GM21423 (cell line): ENCODE measurements around the gene SUSD4.

Experiments used
- ATAC-seq: cut with Tn5 transposase; IDR thresholded peaks from one replicate; pipeline ENCODE4 v1.9.1; 2021; ENCODE audit warnings: mild to moderate bottlenecking, moderate library complexity; ENCODE audit not compliant: unreplicated experiment

SUSD4 gene

DNA sequence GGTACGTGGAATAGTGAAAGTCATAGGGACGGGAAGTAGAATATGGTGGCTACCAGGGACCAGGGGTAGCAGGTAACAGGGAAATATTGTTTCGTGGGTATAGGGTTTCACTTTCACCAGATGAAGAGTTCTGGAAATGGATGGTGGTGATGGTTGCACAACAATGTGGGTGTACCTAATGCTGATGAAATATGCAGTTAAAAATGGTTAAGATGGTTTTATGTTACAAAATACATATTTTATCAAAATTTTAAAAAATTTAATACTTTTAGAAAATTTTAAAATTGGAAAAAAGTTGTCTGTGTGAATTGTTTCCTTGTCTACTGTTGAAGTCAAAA lies 165.4 kb downstream of the SUSD4 start:
- no peak for ATAC-seq

DNA sequence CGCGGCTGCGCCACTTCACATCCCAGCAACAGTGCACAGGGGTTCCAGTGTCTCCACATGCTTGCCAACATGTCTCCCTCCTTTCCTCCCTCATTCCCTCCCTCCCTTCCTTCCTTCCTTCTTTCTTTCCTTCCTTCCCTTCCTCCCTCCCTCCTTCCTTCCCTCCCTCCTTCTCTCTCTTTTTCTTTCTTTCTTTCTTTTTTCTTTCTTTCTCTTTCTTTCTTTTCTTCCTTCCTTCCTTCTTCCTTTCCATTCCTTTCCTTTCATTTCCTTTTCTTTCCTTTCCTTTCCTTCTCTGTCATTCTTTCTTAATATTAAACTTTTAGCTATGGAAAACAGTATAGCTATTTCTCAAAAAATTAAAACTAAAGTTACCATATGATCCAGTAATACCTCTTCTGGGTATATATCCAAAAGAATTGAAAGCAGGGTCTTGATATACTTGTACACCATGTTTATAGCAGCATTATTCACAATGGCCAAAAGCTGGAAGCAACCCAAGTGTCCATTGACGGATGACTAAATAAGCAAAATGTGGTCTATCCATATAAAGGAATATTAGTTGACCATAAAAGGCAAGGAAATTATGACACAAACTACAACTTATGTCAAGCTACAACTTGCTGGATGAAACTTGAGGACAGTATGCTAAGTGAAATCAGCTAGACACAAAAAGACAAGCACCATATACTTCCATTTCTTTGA lies 165.9 kb downstream of the SUSD4 start:
- no peak for ATAC-seq

DNA sequence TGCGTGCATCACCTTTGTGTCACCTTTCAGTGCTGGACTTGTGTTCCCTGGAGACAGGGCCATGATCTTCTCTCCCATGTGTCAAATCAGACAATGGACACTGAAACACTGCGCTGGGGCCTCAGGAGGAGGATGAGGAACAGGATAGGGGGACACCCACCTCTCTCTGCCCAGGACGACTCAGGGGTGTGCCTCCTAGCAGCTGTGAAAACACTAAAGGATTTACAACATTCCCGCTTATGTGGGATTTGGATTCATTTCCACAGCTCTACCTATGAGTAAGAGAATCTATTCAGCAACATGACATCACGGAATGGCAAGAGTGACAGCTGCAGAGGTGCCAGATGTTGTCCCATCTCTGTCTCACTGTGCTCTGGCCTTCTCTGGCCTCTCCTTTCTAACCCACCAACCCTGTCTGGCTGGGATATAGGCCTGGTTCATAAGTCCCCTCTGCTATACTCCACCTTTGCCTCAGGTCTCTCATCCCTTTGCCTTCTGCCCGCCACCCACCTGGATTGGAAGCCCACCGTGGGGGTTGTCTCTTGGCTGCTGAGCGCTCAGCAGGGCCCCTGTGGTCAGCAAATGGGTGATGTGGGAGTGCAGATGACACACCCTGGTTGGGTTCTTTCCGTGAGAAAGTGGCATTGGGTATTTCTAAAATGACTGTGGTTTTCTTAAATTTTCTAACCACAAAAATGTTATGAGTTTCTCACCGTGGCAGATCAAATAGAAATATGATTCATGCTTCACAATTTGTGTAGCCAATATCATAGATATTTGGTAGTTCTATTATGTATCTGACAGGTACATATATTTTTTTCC lies 173.9 kb downstream of the SUSD4 start:
- no peak for ATAC-seq

DNA sequence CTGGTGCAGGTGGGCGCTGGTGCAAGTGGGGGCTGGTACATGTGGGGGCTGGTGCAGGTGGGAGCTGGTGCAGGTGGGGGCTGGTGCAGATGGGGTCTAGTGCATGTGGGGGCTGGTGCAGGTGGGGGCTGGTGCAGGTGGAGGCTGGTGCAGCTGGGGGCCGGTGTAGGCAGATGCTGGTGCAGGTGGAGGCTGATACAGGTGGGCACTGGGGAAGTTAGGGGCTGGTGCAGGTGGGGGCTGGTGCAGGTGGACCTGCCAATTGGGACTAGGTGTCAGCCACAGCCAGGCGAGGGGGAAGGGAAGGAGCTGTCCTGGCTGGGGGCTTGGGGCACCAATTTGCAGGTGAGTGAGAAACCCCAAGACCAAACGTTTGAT lies 174.5 kb downstream of the SUSD4 start:
- ATAC-seq = no peak

DNA sequence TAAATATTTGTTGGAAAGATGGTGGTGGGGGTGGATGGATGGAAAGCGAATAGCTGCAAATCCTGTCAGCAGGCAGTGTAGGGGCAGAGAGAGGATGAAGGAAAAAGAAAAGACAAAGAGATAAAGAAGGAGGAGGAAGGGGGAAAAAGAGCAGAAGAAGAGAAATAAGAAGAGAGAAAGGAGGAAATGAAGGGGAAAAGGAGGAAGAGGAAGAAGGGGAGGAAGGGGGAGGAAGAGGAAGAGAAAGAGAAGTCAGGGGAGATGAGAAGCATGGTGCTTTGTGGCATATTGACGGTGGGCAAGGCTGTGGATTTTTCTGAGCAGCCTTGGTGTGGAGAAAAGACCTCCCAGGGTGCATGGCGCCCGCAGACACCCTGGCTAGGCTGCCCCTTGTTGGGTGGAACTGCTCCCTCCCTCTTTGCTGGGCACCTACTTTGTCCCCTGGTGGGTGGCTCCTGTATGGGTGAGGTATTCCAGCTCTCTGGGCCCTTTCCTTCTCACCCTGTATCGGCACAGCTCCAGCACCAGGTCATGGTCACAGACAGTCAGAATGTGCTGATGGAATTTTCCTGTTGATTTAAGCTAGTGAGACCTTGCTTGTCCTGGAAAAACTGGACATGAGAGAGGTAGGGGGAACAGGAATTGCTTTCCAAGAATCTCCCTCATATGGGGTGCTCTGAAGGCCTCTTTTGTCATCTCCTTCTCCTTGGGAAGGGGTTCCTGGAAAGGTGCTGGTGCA lies 175.2 kb downstream of the SUSD4 start:
- ATAC-seq = no peak

DNA sequence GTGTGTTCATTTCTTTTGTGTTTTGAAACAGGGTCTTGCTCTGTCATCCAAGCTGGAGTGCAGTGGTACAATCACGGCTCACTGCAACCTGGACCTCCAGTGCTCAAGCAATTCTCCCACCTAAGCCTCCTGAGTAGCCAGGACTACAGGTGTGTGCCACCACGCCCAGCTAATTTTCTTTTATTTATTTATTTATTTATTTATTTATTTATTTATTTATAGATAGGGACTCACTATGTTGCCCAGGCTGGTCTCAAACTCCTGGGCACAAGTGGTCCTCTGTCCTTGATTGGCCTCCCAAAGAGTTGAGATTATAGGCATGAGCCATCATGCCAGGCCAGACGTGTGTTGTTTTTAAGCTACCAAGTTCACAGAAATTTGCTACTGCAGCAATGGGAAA lies 177.2 kb downstream of the SUSD4 start:
- ATAC-seq = no peak

DNA sequence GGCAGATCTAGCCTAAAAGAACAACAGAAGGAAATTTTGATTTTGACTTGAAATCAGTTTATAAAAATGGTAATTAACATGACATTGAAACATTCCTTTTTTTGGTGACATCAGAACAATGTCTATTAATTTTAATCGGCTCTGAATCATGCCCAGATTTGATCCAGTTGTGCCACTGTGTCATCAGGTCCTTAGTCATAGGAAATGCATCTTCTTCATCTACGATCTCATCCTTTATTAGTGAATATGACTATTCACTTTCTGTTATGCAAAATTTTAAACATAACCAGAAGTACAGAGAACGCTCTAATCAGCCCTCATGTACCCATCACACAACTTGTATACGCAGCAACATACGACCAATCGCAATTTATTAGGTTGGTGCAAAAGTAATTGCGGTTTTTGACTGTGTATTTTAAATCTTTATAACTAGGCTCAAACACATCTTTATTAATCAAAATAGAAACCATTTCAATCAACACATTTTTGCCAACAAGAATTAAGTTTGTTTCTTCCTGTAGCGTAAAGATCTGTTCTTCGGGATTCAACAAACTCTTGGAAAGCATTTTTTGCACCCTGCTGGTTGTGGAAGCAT lies 180.6 kb downstream of the SUSD4 start:
- no peak for ATAC-seq

DNA sequence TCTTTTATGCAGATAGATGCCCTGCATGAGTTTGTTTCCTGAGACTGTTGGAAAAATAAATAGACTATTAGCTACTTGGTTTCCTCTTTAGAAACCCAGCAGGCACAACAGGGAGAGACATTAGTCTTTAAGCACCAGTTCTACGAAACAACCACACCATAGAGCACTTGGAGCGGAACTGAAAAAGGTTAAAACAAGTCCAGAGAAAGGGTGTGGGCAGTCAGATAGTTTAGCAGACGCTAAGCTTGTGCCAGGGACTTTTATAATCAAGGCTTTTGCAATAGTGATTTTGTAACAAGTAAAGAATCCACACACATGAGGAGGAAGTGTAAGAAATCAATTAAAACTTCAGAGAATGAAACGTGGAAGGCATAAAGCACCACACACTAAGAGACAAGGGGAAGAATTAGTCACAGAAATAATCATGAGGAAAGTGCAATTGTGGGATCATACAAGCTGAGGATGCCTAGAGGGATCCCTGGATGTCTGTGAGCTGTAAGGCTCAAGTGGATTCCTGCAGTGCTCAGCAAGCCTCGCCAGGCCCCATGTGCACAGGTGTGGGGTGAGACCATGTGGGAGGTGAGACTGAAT lies 183.2 kb downstream of the SUSD4 start:
- ATAC-seq = no peak

DNA sequence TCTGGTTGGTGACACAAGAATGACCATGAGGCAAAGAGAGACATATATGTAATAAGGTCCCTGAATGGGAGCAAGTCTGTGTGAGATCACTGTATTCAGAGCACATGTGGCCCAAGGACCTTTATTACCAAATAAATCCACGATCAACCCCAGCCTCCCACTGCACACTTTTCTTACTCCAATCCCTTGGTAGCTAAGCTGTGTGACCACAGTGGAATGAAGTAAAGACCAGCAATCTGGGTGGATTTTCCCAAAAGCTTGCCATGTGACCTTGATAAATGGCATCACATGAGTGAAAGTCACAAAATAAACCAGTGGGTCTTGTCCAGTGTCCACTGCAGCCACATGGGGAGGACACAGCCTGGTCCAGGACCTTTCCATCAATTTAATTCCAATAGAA lies 184.2 kb downstream of the SUSD4 start:
- ATAC-seq = no peak

DNA sequence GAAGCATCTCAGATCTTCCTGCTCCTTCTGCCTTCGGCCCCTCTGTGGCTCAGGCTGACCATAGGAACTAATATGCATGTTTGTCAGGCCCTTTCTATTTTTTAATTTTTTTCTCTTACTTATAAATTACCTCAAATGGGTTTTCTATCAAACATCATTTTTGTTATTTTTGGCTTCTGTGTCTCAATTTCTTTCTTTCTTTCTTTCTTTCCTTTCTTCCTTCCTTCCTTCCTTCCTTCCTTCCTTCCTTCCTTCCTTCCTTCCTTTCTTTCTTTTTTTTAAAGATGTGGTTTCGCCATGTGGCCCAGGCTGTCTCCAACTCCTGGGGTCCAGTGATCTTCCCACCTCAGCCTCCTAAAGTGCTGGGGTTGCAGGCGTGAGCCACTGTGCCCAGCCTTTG lies 184.7 kb downstream of the SUSD4 start:
- ATAC-seq = no peak

DNA sequence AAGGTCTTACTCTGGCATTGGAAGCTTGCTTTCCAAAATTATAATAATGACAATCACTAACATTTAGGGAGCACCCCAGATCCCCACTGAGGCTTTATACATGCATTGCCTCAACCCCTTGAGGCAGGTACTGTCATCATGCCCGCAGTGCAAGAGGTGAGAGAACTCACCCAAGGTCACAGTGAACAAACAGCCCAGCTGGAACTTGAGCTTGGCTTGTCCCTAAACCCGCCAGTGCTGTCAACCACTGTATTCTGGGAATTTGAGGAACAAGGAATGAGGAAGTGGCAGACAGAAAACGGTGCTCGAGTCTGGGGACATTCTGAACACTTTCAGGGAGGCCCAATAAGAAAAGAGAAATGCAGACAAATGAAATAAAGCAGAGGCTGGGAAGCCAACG lies 186.3 kb downstream of the SUSD4 start:
- no peak for ATAC-seq

DNA sequence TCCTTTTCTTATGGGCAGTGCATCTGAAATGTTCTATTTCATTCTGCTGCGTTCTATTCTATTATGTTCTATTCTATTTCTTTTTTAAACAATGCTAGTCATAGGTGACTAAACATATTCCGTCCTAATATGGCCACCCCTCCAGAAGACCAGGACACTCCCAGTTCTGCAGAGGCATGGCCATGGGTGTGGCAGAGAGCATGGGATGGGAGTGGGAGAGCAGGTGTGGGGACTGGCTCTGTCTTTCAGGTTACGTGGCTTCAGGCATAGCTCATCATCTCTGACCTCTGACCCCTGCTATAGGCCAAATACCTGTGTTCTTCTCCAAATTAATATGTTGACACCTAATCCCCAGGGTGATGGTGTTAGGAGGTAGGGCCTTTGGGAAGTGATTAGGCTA lies 187.5 kb downstream of the SUSD4 start:
- ATAC-seq = no peak

DNA sequence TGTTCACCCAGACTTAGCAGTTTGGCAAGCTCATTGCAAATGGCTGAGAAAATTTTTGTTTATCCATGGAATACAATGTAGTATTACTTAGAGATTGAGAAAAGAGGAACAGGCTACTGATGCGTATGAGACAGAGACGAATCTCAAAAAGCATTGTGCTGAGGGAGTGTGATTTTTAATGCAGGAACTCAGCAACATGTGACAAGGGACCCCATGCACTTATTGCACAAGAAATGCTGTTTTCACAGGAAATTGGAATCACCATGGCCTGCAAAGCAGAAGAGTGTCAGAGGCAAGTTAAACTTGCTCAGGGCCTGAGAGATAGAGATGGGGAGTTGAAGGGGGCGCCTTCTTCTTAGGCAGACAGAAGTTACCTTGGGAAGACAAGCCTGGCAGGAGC lies 188.3 kb downstream of the SUSD4 start:
- ATAC-seq = no peak

DNA sequence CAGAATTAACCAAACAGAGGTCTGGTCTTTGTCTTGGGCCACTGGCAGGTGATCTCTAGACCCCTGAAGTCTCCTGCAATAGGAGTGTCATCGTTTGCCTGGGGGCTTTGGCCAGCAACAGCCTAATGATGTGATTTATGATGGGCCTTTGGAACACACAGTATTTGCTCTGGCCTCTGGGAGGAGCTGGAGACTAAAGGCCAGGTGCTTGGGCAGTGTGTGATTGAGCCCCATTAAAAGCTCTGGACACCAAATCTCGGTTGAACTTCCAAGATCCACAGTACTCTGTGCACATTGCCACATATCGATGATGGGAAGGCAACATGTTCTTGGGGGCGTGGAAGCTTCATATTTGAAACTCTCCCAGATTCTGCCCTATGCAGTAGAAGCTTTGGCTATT lies 188.9 kb downstream of the SUSD4 start:
- no peak for ATAC-seq
